Diencephalon (tissue), 1 donor: ENCODE data around the gene RENBP. TPM values are rescaled to one million over a fixed set of nuclear protein-coding genes. Genes with fewer than 3 reads are reported as not detected.

Experiments used
- small RNA-seq: library from RNA; depleted of rRNA; stranded (forward); fragments of <200 nt; gene quantifications from one replicate; pipeline ENCODE3, GENCODE V24; 2014
- total RNA-seq: library from RNA; depleted of rRNA; stranded (reverse); fragments of >200 nt; gene quantifications from one replicate; pipeline ENCODE4 v1.2.3, GENCODE V29; 2014

RENBP gene
- total RNA-seq, result 7.8 TPM

GRCh38 chrX:153944140-153944799 is at the start of gene RENBP:
Gene RENBP (minus strand): TSS chrX:153944643. CDS start chrX:153944610, 33 bp downstream.

GRCh38 chrX:153972368-153973126 is 28.1 kb upstream of the RENBP start, which contains the start of gene TMEM187:
Gene TMEM187 (plus strand): TSS chrX:153972754. CDS start chrX:153982063, 9,309 bp downstream.

GRCh38 chrX:153971450-153972367 is 27.3 kb upstream of the RENBP start, which contains the start of gene HCFC1:
Gene HCFC1 (minus strand): TSS chrX:153971818. CDS start chrX:153970840, 978 bp downstream.

GRCh38 chrX:153934762-153935325 is 9.6 kb downstream of the RENBP start, which contains the start of gene NAA10:
Gene NAA10 (minus strand): TSS chrX:153935037. CDS start chrX:153934904, 133 bp downstream.

GRCh38 chrX:153925739-153926551 is 18.5 kb downstream of the RENBP start, which contains the start of gene ARHGAP4:
Gene ARHGAP4 (minus strand): TSS chrX:153926264. CDS start chrX:153926202, 62 bp downstream.

GRCh38 chrX:153903991-153904957 is 40.2 kb downstream of the RENBP start, which contains the start of gene AVPR2:
Gene AVPR2 (plus strand): TSS chrX:153904673. CDS start chrX:153905146, 473 bp downstream.

GRCh38 chrX:153885968-153886903 is 58.2 kb downstream of the RENBP start, which contains the start of gene L1CAM:
Gene L1CAM (minus strand): TSS chrX:153886173. CDS start chrX:153875836, 10,337 bp downstream.

Small RNAs within 50 kb of the gene (small RNA-seq; reads per million reads assigned to genes)
- 0.10 reads per million for gene MIR3202-1

Other genes with a start within 250 kb of the RENBP start
- 87.9 TPM for gene BCAP31, start 220.3 kb downstream of the RENBP start, total RNA-seq
- gene ABCD1, start 219.8 kb downstream of the RENBP start, total RNA-seq, result 5.1 TPM
- gene PLXNB3, start 180.4 kb downstream of the RENBP start, total RNA-seq, result 4.6 TPM
- gene SRPK3, start 163.6 kb downstream of the RENBP start, total RNA-seq, result 0.46 TPM
- 42.0 TPM for gene IDH3G, start 150.3 kb downstream of the RENBP start, total RNA-seq
- 80.5 TPM for gene SSR4, start 150.0 kb downstream of the RENBP start, total RNA-seq
- 125 TPM for gene PDZD4, start 114.1 kb downstream of the RENBP start, total RNA-seq
- gene L1CAM, start 58.5 kb downstream of the RENBP start, total RNA-seq, result 182 TPM
- not detected for gene AVPR2, start 40.0 kb downstream of the RENBP start, total RNA-seq
- 11.1 TPM for gene ARHGAP4, start 18.4 kb downstream of the RENBP start, total RNA-seq
- gene NAA10, start 9.6 kb downstream of the RENBP start, total RNA-seq, result 26.1 TPM
- 15.2 TPM for gene HCFC1, start 27.2 kb upstream of the RENBP start, total RNA-seq
- 2.1 TPM for gene TMEM187, start 28.1 kb upstream of the RENBP start, total RNA-seq
- 10.8 TPM for gene IRAK1, start 75.3 kb upstream of the RENBP start, total RNA-seq
- gene MECP2, start 153.1 kb upstream of the RENBP start, total RNA-seq, result 33.0 TPM
- gene OPN1LW, start 199.6 kb upstream of the RENBP start, total RNA-seq, result not detected
- not detected for gene OPN1MW, start 238.0 kb upstream of the RENBP start, total RNA-seq